ENCODE measurements around the gene RASL11A. TPM values are rescaled to one million over a fixed set of nuclear protein-coding genes. Genes with fewer than 3 reads are reported as not detected.
"Not testable (repeated sequence)": the region's sequence is repeated elsewhere in the genome, so short reads cannot be mapped to it uniquely, and the experiment has no call there.

Gene RASL11A
- polyA plus RNA-seq, 1 donor: 26.3 TPM

DNA sequence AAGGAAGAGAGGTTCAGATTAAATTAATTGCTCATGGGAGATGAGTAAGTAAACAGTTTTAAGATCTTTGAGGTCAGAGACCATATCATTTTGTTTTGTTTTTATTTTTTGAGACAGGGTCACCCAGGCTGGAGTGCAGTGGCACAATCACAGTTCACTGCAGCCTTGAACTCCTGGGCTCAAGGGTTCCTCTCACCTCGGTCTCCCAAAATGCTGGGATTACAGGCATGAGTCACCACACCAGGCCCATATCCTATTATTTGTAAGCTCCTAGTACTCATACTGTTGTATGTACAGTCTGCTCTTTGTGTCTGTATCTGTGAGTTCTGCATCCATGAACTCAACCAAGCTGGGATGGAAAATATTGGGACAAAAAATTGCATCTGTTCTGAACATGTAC lies 6.0 kb upstream of the RASL11A start:
- DNase-seq: no peak

DNA sequence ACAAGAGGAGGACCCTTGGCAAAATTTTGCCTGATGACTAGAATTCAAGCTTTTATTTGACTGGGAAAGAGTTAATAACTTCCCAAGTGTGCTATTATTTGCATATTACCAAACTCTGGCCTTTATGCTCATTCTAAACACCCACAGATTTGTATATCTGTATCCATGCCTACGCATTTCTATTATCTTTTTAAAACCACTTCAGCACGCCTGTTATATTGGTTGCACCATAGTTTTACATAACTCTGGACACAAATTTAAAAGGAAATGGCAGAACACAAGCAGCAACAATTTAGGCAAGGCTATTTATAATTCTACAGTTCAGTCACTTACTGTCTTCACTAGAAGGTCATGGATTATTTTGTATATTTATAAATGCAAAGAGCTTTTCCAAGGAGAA lies 3.7 kb upstream of the RASL11A start:
- DNase-seq: no peak

DNA sequence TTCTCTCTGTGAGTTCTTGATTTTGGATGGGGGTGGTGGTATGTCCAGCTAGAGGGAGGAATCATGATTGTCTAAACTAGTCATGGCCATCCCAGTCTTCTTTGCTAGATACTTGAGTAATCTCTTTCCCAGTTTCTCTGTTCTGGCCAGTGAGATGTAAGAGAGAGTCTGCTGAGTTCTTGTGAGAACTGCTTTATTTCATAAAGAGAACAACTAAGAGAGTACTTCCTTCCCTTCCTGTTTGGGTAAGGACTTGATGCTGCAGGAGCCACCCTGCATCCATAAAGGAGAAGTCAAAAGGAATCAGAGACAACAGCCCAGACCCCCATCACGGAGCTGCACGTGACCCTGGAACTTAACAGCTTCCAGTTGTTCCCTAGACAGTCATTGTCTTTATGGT lies 3.0 kb upstream of the RASL11A start:
- no peak for DNase-seq

DNA sequence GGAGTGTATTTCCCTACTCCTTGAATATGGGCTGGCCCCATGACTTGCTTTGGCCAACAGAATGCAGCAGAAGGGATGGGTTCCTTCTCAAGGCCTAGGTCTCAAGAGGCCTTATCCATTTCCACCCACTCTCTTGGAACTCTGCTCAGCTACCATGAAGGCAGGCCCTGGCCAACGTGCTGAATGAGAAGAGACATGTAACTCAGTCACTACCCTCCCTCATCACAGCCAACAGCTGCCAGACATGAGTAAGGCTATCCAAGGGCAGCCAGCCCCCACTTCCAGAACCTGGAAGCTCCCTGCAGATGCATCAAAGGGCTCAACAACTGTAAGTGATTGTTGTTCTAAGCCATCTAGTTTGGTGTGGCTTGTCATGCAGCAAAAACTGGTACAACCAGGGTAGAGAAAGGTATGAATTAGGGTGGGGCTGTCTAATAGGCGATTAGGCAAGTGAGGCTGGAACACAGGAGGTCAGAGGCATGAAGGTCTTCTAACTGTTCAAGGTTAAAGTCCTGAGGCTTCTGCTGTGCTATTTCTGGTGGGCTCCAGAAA lies 1.4 kb upstream of the RASL11A start:
- no peak for DNase-seq

DNA sequence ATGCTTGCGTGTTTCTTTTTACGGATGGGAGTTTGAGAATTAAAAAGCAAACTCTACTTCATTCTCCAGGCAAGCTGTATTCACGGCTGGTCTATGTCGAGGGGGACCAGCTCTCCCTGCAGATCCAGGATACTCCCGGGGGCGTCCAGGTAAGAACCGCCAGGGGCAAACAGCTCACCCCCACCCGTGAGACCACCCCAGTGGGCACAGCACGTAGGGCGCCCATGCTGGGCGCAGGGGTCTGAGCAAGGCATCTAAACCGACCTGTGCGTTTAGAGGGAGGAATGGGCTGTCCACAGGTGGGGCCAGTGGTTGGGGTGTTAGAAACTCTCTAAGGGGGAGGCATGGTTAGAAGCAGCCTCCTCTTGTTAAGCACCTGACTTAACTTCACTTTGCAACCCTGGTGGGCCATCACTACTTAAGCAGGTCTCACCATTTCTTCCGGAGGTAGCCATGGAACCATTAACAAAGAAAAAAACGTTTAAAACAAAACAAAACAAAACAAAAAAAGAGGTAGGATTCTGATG lies 1.0 kb downstream of the RASL11A start:
- no peak for DNase-seq

DNA sequence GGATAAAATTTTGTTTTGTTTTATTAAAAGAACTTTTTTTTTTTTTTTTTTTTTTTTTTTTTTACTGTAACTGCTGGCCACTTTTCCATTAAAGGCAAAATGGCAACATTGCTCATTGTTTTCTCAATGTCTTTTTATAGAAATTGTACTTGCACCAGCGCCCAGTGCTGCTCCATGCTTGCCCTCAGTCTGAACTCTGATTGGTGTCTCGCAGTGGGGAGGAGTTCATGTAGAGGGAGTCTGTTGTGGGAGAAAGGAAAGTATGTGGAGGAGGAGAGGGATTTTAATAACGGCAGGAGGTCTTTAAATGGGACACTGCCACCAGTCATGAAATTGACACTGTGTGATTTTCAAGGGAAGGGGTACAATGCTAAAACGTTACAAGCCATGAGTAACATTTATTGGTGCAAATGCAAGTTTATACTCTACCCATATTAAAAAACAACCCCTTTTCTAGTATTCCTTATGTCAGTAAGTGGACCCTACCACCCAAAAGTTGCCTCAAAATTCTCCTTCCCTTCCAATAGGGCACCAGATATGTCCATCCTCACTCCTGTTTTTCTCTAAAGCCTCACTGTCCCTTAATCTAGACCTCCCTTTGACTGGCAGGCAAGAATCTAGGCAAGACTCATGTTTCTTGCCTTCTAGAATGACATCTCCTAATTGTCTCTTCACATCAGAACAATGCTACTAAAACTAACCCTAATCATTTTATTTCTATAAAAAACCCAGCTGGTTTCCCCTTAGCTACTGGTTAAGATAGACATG lies 3.2 kb downstream of the RASL11A start:
- no peak for DNase-seq

DNA sequence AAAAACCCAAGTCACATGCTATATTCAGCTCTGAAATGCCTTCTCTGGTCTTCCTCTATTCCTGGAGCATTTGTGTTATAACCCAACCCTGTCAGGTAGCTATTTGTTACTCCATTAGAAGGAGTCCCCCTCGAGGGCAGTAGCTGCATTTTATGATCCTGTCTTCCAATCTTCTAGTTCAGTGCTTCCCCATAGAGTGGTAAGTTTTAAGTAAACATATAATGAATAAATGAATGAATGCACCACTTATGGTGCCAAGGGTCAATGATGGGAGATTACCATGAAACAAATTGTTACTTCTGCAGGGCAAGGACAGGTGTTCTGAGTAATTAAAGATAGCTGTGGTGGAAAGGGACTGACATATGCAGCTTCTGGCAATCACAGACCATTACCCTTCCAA lies 4.0 kb downstream of the RASL11A start:
- no peak for DNase-seq

DNA sequence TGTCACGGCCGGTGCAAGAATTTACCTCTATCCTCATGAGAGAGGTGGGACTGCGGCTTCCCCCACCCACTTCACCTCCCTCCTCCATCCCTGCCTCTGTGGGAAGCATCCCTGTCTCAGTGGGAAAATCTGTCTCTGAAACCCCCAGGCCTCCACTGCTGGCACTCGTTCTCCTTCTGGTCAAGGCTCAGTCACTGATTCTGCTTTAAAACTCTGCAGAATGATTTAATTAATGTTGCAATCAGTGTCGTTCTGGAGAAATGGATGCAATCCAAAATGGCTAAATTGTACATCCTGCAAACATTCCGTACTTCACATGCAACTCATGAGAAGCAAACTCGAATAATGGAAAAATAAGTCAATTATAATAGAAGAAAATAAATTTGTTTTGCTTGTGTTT lies 5.6 kb downstream of the RASL11A start:
- DNase-seq: no peak

DNA sequence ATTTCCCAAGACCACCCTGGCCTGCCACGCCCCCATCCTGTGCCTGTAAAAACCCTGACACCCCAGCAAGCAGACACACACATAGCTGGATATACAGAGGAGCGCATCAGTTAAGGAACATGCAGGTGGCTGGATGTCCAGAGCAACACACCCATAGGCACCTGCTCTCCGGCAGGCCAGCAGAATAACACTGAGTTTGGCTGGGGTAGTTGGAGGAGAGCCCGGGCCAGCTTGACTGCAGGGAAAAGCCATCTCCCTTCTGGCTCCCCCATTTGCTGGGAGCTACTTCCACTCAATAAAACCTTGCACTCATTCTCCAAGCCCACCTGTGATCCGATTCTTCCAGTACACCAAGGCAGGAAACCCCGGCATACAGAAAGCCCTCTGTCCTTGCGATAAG lies 8.9 kb downstream of the RASL11A start:
- DNase-seq: no peak

DNA sequence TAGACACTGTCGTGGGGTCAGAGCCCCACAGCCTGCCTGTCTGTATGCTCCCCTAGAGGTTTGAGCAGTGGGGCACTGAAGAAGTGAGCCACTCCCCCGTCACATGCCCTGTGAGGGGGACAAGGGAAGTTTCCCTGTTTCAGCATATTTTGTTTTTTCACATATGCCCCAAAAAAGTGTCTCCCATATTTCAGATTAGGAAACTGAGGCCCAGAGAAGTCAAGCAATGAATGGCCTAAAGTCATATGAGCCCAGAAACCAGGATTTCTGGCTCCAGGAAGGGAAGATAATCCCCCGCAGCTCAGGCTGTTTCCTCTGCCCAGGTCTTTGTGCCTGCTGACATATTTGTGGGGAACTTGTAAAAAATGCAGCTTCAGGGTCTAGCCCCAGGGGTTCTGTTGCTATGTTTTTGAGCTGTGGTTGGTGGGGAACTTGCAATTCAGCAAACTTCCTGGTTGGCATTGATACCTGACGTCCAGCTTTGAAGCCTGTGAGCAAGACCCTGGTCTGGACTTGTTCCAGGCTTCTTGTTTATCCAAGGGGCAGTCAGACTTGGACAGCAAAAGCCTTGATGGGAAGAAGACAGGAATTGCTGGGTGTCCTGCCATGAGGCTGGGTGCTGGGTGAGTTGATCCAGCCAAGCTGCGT lies 9.5 kb downstream of the RASL11A start:
- no peak for DNase-seq

DNA sequence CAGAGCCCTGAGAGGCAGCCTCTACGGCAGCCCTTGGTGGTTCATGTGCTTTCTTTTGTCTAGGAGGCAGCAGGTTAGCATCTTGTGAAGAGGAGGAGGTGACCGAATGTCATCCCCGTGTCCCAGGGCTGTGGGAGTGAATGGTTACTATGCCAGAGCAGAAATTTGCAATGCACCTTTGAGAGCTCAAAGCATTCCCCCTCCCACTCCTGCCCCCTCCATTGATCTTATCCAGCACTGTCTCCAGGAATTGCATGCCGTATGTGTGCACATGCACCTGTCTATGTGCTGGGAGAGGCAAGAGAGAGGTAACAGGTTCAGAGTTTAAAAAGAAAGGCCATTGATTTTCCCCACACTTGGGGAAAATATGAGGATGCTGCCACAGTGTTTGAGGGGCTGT lies 10.2 kb downstream of the RASL11A start:
- DNase-seq: no peak

DNA sequence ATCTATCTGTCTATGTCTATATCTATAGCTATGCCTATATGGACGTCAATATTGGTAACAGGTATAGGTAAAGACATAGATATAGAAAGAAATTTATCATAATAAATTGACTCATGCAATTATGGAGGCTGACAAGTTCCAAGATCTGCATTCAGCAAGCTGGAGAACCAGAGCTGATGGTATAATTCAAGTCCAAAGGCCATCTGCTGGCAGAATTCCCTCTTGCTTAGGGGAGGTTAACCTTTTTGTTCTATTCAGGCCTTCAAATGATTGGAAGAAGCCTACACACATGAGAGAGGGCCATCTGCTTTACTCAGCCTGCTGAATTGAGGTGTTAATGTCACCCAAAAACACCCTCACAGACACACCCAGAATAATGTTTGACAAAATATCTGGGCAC lies 10.8 kb downstream of the RASL11A start:
- DNase-seq: no peak

DNA sequence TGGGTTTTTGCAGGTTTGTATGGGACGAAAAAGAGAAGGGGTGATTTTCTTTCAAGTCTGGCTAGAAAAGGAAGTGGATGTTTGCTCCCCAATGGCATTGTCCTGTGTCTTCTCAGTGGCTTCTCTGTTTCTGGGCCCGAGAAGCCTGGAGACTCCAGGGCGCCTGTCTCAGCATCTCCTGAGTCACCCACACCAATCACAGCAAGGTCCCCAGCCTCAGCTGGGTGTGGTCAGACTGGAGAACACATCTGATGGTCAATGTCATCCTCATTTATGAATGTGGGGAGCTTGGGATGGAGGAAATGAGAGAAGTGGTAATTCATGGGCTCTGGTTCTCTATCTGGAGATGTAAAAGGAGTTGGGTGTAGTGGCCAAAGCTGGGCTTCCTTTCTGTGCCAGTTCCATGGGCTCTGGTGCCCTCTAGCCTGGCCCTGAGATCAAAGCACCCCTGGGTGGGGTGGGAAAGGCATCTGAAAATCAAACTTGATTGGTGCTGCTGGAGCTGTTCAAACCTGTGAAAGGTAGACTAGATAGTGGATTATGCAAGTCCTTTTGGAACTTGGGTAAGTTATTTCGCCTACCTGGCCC lies 13.4 kb downstream of the RASL11A start:
- DNase-seq: no peak

DNA sequence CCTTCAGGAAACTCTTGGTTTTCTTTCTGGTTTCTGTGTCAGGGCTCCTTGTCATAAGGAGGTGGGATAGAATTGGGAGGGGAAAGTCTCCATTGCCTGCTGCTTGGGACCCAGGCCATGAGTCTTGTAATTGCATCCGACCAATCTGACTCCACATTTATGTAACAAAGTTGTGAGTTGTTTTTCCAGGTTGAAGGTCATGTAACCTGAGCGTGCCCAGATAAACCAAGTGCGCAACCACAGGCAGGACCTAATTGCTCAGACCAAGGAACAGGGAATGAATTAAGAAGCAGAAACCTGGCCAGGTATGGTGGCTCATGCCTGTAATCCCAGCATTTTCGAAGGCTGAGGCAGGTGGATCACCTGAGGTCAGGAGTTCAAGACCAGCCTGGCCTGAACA lies 17.8 kb downstream of the RASL11A start:
- DNase-seq: no peak

DNA sequence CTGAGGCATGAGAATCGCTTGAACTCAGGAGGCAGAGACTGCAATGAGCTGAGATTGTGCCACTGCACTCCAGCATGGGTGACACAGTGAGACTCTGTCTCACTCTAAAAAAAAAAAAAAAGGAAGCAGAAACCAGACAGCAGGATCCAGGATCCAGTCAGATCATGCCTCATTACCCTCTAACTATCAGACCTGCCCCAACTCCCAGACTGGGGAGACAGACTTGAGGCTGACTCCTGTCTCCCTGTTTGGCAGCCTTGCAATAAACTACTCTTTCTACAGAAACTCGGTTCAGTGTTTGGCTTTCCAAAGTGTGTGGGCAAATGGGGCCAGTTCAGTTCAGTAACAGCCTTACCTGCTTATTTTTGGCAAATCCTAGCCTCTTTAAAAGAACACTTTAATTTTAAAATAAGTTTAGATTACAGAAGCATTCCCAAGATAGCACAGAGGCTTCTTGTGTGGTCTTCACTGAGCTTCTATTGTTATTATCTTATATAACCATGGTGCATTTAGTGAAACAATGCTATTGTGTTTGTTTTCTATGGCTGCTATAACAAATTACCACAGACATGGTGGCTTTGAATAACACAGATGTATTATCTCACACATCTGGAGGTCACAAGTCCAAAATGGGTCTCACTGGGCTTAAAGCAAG lies 18.5 kb downstream of the RASL11A start:
- DNase-seq: no peak

DNA sequence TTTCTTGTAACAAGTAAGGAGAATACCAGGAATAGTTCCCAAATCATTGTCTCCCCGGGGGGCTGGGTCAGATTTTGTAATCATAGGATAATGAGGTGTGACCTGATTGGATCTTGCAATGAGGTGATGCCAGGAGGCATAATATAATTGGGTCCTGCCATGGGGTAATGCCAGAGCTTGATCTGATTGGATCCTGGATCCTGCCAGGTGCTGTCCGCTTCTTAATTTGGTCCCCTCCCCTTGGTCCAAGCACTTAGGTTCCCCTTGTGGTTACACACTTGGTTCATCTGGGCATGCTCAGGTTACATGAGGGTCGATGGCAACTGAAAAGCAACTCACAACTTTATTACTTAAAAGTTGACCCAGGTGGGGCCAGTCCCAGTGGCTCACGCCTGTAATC lies 20.1 kb downstream of the RASL11A start:
- no peak for DNase-seq

DNA sequence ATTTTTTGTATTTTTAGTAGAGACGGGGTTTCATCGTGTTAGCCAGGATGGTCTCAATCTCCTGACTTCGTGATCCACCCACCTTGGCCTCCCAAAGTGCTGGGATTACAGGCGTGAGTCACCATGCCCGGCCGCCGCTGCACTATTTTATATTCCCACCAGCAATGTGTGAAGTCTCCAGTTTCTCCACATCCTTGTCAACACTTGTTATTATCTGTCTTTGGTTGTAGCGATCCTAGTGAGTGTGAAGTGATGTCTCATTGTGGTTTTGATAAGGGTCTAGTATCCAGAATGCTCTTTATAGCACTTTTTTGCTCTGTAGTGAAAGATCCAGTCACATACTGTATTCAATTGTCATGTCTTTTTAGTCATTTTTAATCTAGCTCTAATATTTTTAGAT lies 21.3 kb downstream of the RASL11A start:
- DNase-seq: not testable (repeated sequence)

DNA sequence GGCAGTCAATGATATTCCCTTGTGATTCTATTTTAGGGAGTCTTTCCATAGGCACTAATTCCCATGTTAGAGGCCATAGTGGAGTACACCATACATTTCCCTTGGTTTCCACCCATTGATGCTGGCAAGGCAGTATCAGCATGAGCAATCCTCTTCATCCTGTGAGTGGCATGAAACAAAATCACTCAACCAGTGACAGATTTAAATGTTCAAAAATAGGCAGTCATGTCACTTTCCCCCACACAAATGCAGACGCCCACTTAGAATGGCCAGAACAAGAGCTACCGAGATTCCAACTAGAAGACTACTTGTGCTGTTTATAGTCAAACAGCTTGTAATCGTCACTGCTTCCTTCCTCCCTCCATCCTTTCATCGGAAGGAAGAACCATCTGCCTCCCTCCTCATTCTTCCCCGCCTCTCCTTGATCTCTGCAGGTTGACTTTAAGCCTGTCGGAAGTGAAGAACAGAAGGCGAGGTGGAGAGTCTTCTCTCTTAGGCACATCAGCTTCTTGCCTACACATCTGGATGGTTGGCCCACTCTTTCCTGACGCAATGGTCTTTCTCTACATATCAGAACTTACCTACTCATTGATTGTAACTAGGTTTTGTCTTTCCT lies 22.6 kb downstream of the RASL11A start:
- DNase-seq: no peak

DNA sequence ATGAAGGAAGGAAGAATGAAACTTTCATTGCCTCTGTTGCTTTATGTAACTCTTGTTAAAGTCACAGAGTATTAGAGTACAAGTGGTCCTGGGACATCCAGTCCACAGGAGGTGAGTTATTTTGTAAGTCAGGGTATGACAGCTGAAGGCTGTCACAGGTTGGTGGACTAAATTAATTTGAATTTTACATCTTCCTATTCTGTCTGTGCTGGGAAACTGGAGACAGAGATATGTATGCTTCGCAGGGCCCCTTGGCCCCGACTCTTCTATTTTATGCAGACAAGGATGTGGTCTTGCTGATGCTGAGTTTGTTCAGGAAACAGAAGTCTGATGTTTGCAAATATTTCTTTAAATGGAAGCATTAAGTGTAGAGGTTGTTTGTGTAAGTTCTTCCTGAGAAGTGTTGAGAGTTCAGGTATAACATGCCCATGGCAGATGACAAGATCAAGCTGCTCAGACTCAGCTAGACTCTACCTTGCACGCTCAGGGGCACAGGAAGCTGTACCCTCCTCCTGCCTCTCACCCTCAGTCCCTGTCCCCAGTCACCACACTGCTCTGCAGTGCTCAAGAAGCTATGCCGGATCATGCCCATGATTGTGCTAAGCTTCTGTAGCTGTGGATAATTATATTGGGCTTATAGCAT lies 23.4 kb downstream of the RASL11A start:
- DNase-seq: no peak

DNA sequence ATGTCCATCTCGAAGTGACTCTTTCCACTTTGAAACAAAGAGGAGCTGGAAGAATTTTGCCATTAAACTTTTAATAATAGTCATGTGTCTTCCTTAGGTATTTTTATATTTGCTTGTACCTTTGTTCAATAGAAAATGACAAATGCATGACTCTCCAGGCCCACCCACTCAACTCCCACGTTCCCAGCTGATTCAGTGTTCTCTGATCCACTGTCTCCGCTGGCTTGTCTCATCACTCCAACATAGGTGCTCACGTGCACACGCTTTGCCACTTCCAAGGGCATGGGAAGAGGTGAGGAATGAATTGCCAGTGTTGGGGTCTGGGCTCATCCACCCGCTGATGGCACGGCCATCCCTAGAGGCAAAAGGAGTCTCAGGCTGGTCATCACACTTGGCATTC lies 24.5 kb downstream of the RASL11A start:
- no peak for DNase-seq

DNA sequence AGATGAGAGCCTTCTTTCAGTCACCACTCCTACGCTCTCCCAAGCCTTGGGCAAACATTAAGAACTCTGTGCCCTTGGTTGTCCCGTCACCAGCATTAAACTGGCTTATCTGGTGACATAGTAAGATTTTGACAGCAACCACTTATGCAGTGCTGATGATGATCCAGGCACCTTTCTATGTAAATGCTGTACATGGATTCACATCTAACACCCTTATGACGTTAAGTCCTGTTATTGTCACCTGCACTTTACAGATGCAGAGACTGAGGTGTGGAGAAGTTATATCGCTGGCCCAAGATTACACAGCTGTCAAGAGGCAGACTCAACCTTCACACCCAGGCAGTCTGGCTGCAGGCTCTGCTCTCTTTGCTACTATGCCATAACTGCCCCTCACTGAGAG lies 25.0 kb downstream of the RASL11A start:
- no peak for DNase-seq

DNA sequence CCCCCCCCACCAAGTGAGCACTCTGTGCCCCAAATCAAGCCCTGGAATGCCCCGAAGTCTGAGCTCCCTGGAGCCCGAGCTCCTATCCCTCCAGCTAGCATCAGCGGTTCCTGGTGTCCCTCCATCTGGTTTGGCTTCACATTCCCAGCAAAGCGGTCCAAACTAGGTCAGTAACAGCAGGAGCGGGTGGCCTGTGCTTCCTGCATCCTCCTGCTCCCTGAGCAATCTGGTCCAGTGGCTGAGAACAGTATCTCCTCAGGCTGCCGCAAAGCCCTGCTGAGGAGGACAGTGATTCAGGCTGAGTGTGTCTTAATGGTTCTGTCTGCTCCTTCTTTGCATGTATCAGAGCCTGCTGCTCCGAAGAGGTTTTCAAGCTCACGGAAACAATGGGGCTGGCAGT lies 25.9 kb downstream of the RASL11A start:
- DNase-seq: no peak
